DOHH2 (cell line): ENCODE results near the gene PBRM1.

Experiments used
- CTCF ChIP-seq: fragments of 200-600 bp; sonication (generic); IDR thresholded peaks from one replicate; pipeline ENCODE4 v1.5.1; 2014; ENCODE audit warnings: antibody characterized with exemption, mild to moderate bottlenecking, low read depth, low read length; ENCODE audit not compliant: poor library complexity, severe bottlenecking
- EZH2phosphoT487 ChIP-seq: fragments of 200-600 bp; sonication (generic); IDR thresholded peaks from 2 replicates; pipeline ENCODE4 v1.6.1; 2017; ENCODE audit warnings: borderline replicate concordance, mild to moderate bottlenecking, antibody characterized with exemption, low read length, moderate library complexity, mixed read lengths

- TF ChIP-seq CTCF (no peak), EZH2phosphoT487 (no peak)
These were observed 161.4 kb downstream of the PBRM1 start for GRCh38 chr3:52524258-52524751.
